HEK293T (cell line): Measurements from ENCODE around the gene TTC1.

Experiments
- CTBP1 ChIP-seq: fragments of 450-650 bp; IDR thresholded peaks from 2 replicates; pipeline ENCODE4 v1.6.1; 2016; ENCODE audit warnings: borderline replicate concordance
- ELF4 ChIP-seq: fragments of 450-650 bp; IDR thresholded peaks from 2 replicates; pipeline ENCODE4 v1.6.1; 2017; ENCODE audit warnings: antibody characterized with exemption
- FOXA1 ChIP-seq: fragments of 450-650 bp; IDR thresholded peaks from 2 replicates; pipeline ENCODE4 v1.6.1; 2016; ENCODE audit warnings: mild to moderate bottlenecking
- HDGF ChIP-seq: fragments of 450-650 bp; IDR thresholded peaks from 2 replicates; pipeline ENCODE4 v1.6.1; 2017; ENCODE audit warnings: antibody characterized with exemption, borderline replicate concordance
- SUZ12 ChIP-seq: fragments of 450-650 bp; IDR thresholded peaks from 2 replicates; pipeline ENCODE4 v1.6.1; 2016; ENCODE audit warnings: mild to moderate bottlenecking
- ZNF384 ChIP-seq: fragments of 450-650 bp; IDR thresholded peaks from 2 replicates; pipeline ENCODE4 v1.6.1; 2016
- TF ChIP-seq, protein P1 (sequence below): fragments of 450-650 bp; IDR thresholded peaks from 2 replicates; pipeline ENCODE4 v1.6.1; 2016

- no peak for TF ChIP-seq HDGF
- no peak for TF ChIP-seq ELF4
- TF ChIP-seq SUZ12, result no peak
- TF ChIP-seq FOXA1, result no peak
- TF ChIP-seq CTBP1, result no peak
- TF ChIP-seq, protein P1, sequence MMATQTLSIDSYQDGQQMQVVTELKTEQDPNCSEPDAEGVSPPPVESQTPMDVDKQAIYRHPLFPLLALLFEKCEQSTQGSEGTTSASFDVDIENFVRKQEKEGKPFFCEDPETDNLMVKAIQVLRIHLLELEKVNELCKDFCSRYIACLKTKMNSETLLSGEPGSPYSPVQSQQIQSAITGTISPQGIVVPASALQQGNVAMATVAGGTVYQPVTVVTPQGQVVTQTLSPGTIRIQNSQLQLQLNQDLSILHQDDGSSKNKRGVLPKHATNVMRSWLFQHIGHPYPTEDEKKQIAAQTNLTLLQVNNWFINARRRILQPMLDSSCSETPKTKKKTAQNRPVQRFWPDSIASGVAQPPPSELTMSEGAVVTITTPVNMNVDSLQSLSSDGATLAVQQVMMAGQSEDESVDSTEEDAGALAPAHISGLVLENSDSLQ, result no peak
- TF ChIP-seq ZNF384, result no peak
These were observed 99.2 kb downstream of the TTC1 start for GRCh38 chr5:160108124-160108523.
